ENCODE results near the gene GSTK1.
A peak's percentile ranks its signal among the peaks of the same experiment; 100 is the strongest.
"Not testable (repeated sequence)": the region's sequence is repeated elsewhere in the genome, so short reads cannot be mapped to it uniquely, and the experiment has no call there.

The GSTK1 gene

GRCh38 chr7:143263266-143264195 is at the start of gene GSTK1:
TSS of gene GSTK1 (plus strand) at chr7:143263441. CDS start at chr7:143263514, 73 bp downstream.
- peak within 1 kb of the TSS; percentile 68 for H2AFZ ChIP-seq (ENCODE audit: low read depth, low read length)
- H3K4me1 ChIP-seq (ENCODE audit: insufficient read depth, low read length) = no peaks in the 10 kb centered on the region
- H3K27me3 ChIP-seq (ENCODE audit: insufficient read depth, low read length) = no peaks in the 10 kb centered on the region
- peak within 1 kb of the TSS; percentile 65 for H3K4me3 ChIP-seq (ENCODE audit: low read length)
- H3K36me3 ChIP-seq (ENCODE audit: insufficient read depth, low read length) = peaks cover 3% of the 10 kb centered on the region
- no peaks in the 10 kb centered on the region for H3K9me3 ChIP-seq (ENCODE audit: low read length)

GRCh38 chr7:143213478-143213877 is 49.8 kb upstream of the GSTK1 start:
- not testable (repeated sequence) for H3K9me3 ChIP-seq (ENCODE audit: low read length)

GRCh38 chr7:143214789-143215679 is 48.2 kb upstream of the GSTK1 start:
- no peak overlapping the region for H3K4me3 ChIP-seq (ENCODE audit: low read length)
- no peaks in the 10 kb centered on the region for H3K36me3 ChIP-seq (ENCODE audit: insufficient read depth, low read length)
- no peaks in the 10 kb centered on the region for H3K27me3 ChIP-seq (ENCODE audit: insufficient read depth, low read length)
- H3K4me1 ChIP-seq (ENCODE audit: insufficient read depth, low read length) = no peaks in the 10 kb centered on the region
- no peak overlapping the region for H2AFZ ChIP-seq (ENCODE audit: low read depth, low read length)
- H3K9me3 ChIP-seq (ENCODE audit: low read length) = no peaks in the 10 kb centered on the region

More at GRCh38 chr7:143213478-143213877, 49.8 kb upstream of the GSTK1 start:
- H2AFZ ChIP-seq (ENCODE audit: low read depth, low read length); H3K27me3 ChIP-seq (ENCODE audit: insufficient read depth, low read length); H3K4me3 ChIP-seq (ENCODE audit: low read length); H3K36me3 ChIP-seq (ENCODE audit: insufficient read depth, low read length); H3K4me1 ChIP-seq (ENCODE audit: insufficient read depth, low read length): not testable (repeated sequence)

GRCh38 chr7:143216151-143216550 is 47.1 kb upstream of the GSTK1 start:
- H3K27me3 ChIP-seq (ENCODE audit: insufficient read depth, low read length) = peaks cover under 1% of the 10 kb centered on the region
- H3K36me3 ChIP-seq (ENCODE audit: insufficient read depth, low read length) = no peaks in the 10 kb centered on the region

GRCh38 chr7:143216686-143217085 is 46.6 kb upstream of the GSTK1 start:
- H3K9me3 ChIP-seq (ENCODE audit: low read length) = no peaks in the 10 kb centered on the region

More at GRCh38 chr7:143216151-143216550, 47.1 kb upstream of the GSTK1 start:
- H3K4me1 ChIP-seq (ENCODE audit: insufficient read depth, low read length) = no peaks in the 10 kb centered on the region
- H3K9me3 ChIP-seq (ENCODE audit: low read length) = no peaks in the 10 kb centered on the region
- no peak overlapping the region for H3K4me3 ChIP-seq (ENCODE audit: low read length)
- no peak overlapping the region for H2AFZ ChIP-seq (ENCODE audit: low read depth, low read length)

GRCh38 chr7:143217806-143218205 is 45.4 kb upstream of the GSTK1 start:
- Histone ChIP-seq H3K9me3 (ENCODE audit: low read length) (no peaks in the 10 kb centered on the region), H3K36me3 (ENCODE audit: insufficient read depth, low read length) (no peaks in the 10 kb centered on the region), H2AFZ (ENCODE audit: low read depth, low read length) (no peak overlapping the region), H3K4me1 (ENCODE audit: insufficient read depth, low read length) (no peaks in the 10 kb centered on the region), H3K27me3 (ENCODE audit: insufficient read depth, low read length) (peaks cover 2% of the 10 kb centered on the region), H3K4me3 (ENCODE audit: low read length) (no peak overlapping the region)

More at GRCh38 chr7:143216686-143217085, 46.6 kb upstream of the GSTK1 start:
- H3K27me3 ChIP-seq (ENCODE audit: insufficient read depth, low read length) = peaks cover 2% of the 10 kb centered on the region
- no peaks in the 10 kb centered on the region for H3K36me3 ChIP-seq (ENCODE audit: insufficient read depth, low read length)
- H3K4me3 ChIP-seq (ENCODE audit: low read length) = no peak overlapping the region
- no peaks in the 10 kb centered on the region for H3K4me1 ChIP-seq (ENCODE audit: insufficient read depth, low read length)
- H2AFZ ChIP-seq (ENCODE audit: low read depth, low read length) = no peak overlapping the region

GRCh38 chr7:143221286-143221685 is 42.0 kb upstream of the GSTK1 start:
- Histone ChIP-seq H3K4me1 (ENCODE audit: insufficient read depth, low read length) (no peaks in the 10 kb centered on the region), H3K36me3 (ENCODE audit: insufficient read depth, low read length) (no peaks in the 10 kb centered on the region), H3K27me3 (ENCODE audit: insufficient read depth, low read length) (peaks cover 7% of the 10 kb centered on the region), H2AFZ (ENCODE audit: low read depth, low read length) (no peak overlapping the region), H3K4me3 (ENCODE audit: low read length) (no peak overlapping the region), H3K9me3 (ENCODE audit: low read length) (no peaks in the 10 kb centered on the region)

GRCh38 chr7:143221737-143222136 is 41.5 kb upstream of the GSTK1 start, which contains the start of gene TAS2R40:
TSS of gene TAS2R40 (plus strand) at chr7:143222037. CDS start at chr7:143222079, 42 bp downstream.
- Histone ChIP-seq H3K4me3 (ENCODE audit: low read length) (no peak within 1 kb of the TSS), H3K9me3 (ENCODE audit: low read length) (no peaks in the 10 kb centered on the region), H3K4me1 (ENCODE audit: insufficient read depth, low read length) (no peaks in the 10 kb centered on the region), H3K27me3 (ENCODE audit: insufficient read depth, low read length) (peaks cover 7% of the 10 kb centered on the region), H2AFZ (ENCODE audit: low read depth, low read length) (no peak within 1 kb of the TSS), H3K36me3 (ENCODE audit: insufficient read depth, low read length) (no peaks in the 10 kb centered on the region)

- Histone ChIP-seq H3K4me3 (ENCODE audit: low read length) (no peak overlapping the region), H3K36me3 (ENCODE audit: insufficient read depth, low read length) (no peaks in the 10 kb centered on the region), H2AFZ (ENCODE audit: low read depth, low read length) (no peak overlapping the region), H3K9me3 (ENCODE audit: low read length) (no peaks in the 10 kb centered on the region), H3K27me3 (ENCODE audit: insufficient read depth, low read length) (peaks cover 8% of the 10 kb centered on the region), H3K4me1 (ENCODE audit: insufficient read depth, low read length) (no peaks in the 10 kb centered on the region)
Measured at GRCh38 chr7:143222782-143223181, 40.5 kb upstream of the GSTK1 start.

GRCh38 chr7:143223784-143224183 is 39.5 kb upstream of the GSTK1 start:
- no peaks in the 10 kb centered on the region for H3K9me3 ChIP-seq (ENCODE audit: low read length)
- no peaks in the 10 kb centered on the region for H3K4me1 ChIP-seq (ENCODE audit: insufficient read depth, low read length)
- H3K4me3 ChIP-seq (ENCODE audit: low read length) = no peak overlapping the region
- H2AFZ ChIP-seq (ENCODE audit: low read depth, low read length) = no peak overlapping the region
- H3K27me3 ChIP-seq (ENCODE audit: insufficient read depth, low read length) = peaks cover 9% of the 10 kb centered on the region
- H3K36me3 ChIP-seq (ENCODE audit: insufficient read depth, low read length) = no peaks in the 10 kb centered on the region

GRCh38 chr7:143225047-143225446 is 38.2 kb upstream of the GSTK1 start:
- Histone ChIP-seq H3K36me3 (ENCODE audit: insufficient read depth, low read length) (no peaks in the 10 kb centered on the region), H3K27me3 (ENCODE audit: insufficient read depth, low read length) (peaks cover 9% of the 10 kb centered on the region), H2AFZ (ENCODE audit: low read depth, low read length) (no peak overlapping the region), H3K4me3 (ENCODE audit: low read length) (no peak overlapping the region), H3K9me3 (ENCODE audit: low read length) (no peaks in the 10 kb centered on the region), H3K4me1 (ENCODE audit: insufficient read depth, low read length) (no peaks in the 10 kb centered on the region)

- Histone ChIP-seq H3K36me3 (ENCODE audit: insufficient read depth, low read length) (no peaks in the 10 kb centered on the region), H3K4me1 (ENCODE audit: insufficient read depth, low read length) (no peaks in the 10 kb centered on the region), H3K4me3 (ENCODE audit: low read length) (no peak overlapping the region), H2AFZ (ENCODE audit: low read depth, low read length) (no peak overlapping the region), H3K9me3 (ENCODE audit: low read length) (no peaks in the 10 kb centered on the region), H3K27me3 (ENCODE audit: insufficient read depth, low read length) (peaks cover 7% of the 10 kb centered on the region)
Measured at GRCh38 chr7:143227806-143228205, 35.4 kb upstream of the GSTK1 start.

Data from neuron (in vitro differentiated cells).